MCF 10A (cell line): ENCODE measurements around the gene RADX. TPM values are rescaled to one million over a fixed set of nuclear protein-coding genes. Genes with fewer than 3 reads are reported as not detected.
"Not testable (repeated sequence)": the region's sequence is repeated elsewhere in the genome, so short reads cannot be mapped to it uniquely, and the experiment has no call there.

Experiments used
- BruUV-seq: library from RNA; stranded (reverse); fragments of 400-500 nt; replicated peaks from 2 replicates; lab custom pipeline; 2021; lab: Mats Ljungman, UMichigan
- CTCF ChIA-PET: fragments of 300-600 bp; sonication (Branson Sonifier 250); formaldehyde crosslinking; extraction: SDS; loops from one replicate; lab custom pipeline; 2021; ENCODE audit warnings: antibody characterized with exemption, inconsistent platforms; lab: Yijun Ruan, JAX
- POLR2A ChIA-PET: fragments of 300-600, 350-650 bp; sonication (Branson Sonifier 250); formaldehyde crosslinking; extraction: SDS; loops from one replicate; lab custom pipeline; 2020; ENCODE audit warnings: antibody characterized with exemption, inconsistent platforms; lab: Yijun Ruan, JAX
- DNase-seq: peaks from one replicate; pipeline ENCODE4 v3.0.0-alpha.2; 2018; ENCODE audit not compliant: unreplicated experiment
- H3K27ac Mint-ChIP-seq: one replicate; pipeline ENCODE4 v1.8.0; 2022; ENCODE audit warnings: mild to moderate bottlenecking, low read depth, mixed read lengths; ENCODE audit not compliant: unreplicated experiment
- H3K27me3 Mint-ChIP-seq: one replicate; pipeline ENCODE4 v1.8.0; 2022; ENCODE audit warnings: mixed read lengths; ENCODE audit not compliant: insufficient read depth, unreplicated experiment
- H3K36me3 Mint-ChIP-seq: one replicate; pipeline ENCODE4 v1.8.0; 2022; ENCODE audit warnings: mild to moderate bottlenecking, moderate library complexity, mixed read lengths; ENCODE audit not compliant: insufficient read depth, unreplicated experiment
- H3K4me1 Mint-ChIP-seq: one replicate; pipeline ENCODE4 v1.8.0; 2022; ENCODE audit warnings: mixed read lengths; ENCODE audit not compliant: insufficient read depth, unreplicated experiment
- H3K4me3 Mint-ChIP-seq: one replicate; pipeline ENCODE4 v1.8.0; 2022; ENCODE audit warnings: mild to moderate bottlenecking, moderate library complexity, mixed read lengths; ENCODE audit not compliant: unreplicated experiment
- H3K9me3 Mint-ChIP-seq: one replicate; pipeline ENCODE4 v1.8.0; 2022; ENCODE audit warnings: mixed read lengths; ENCODE audit not compliant: unreplicated experiment
- intact Hi-C: fragments of 100-400 bp; cut with micrococcal nuclease; formaldehyde crosslinking; loops from 2 replicates; pipeline ENCODE4 v1.14.1; 2022
- total RNA-seq: library from RNA; stranded (reverse); gene quantifications from 2 replicates; pipeline ENCODE4 v1.2.3, GENCODE V29; 2022
- TF ChIP-seq, protein P1 (sequence below): fragments of 200-600 bp; IDR thresholded peaks from one replicate; pipeline ENCODE4 v1.8.0; 2022; ENCODE audit warnings: antibody characterized with exemption, mild to moderate bottlenecking; ENCODE audit not compliant: unreplicated experiment

The RADX gene
- total RNA-seq, 1 experiment from 2014 or later, result 2.2 TPM

GRCh38 chrX:106631615-106632014, 19.8 kb downstream of the RADX start:
- ChIA-PET CTCF (no interaction called here), POLR2A (no interaction called here)
- no peak overlapping the region for H3K4me3 Mint-ChIP-seq
- H3K4me1 Mint-ChIP-seq, result no peaks in the 10 kb centered on the region
- no peaks in the 10 kb centered on the region for H3K9me3 Mint-ChIP-seq
- no peaks in the 10 kb centered on the region for H3K36me3 Mint-ChIP-seq
- H3K27me3 Mint-ChIP-seq, result peaks cover 24% of the 10 kb centered on the region
- DNase-seq, result no peak
- intact Hi-C loops, result no loop called here
- TF ChIP-seq, protein P1, sequence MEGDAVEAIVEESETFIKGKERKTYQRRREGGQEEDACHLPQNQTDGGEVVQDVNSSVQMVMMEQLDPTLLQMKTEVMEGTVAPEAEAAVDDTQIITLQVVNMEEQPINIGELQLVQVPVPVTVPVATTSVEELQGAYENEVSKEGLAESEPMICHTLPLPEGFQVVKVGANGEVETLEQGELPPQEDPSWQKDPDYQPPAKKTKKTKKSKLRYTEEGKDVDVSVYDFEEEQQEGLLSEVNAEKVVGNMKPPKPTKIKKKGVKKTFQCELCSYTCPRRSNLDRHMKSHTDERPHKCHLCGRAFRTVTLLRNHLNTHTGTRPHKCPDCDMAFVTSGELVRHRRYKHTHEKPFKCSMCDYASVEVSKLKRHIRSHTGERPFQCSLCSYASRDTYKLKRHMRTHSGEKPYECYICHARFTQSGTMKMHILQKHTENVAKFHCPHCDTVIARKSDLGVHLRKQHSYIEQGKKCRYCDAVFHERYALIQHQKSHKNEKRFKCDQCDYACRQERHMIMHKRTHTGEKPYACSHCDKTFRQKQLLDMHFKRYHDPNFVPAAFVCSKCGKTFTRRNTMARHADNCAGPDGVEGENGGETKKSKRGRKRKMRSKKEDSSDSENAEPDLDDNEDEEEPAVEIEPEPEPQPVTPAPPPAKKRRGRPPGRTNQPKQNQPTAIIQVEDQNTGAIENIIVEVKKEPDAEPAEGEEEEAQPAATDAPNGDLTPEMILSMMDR, result no peak
- no peak overlapping the region for H3K27ac Mint-ChIP-seq
- BruUV-seq, result no TSS peak

DNA sequence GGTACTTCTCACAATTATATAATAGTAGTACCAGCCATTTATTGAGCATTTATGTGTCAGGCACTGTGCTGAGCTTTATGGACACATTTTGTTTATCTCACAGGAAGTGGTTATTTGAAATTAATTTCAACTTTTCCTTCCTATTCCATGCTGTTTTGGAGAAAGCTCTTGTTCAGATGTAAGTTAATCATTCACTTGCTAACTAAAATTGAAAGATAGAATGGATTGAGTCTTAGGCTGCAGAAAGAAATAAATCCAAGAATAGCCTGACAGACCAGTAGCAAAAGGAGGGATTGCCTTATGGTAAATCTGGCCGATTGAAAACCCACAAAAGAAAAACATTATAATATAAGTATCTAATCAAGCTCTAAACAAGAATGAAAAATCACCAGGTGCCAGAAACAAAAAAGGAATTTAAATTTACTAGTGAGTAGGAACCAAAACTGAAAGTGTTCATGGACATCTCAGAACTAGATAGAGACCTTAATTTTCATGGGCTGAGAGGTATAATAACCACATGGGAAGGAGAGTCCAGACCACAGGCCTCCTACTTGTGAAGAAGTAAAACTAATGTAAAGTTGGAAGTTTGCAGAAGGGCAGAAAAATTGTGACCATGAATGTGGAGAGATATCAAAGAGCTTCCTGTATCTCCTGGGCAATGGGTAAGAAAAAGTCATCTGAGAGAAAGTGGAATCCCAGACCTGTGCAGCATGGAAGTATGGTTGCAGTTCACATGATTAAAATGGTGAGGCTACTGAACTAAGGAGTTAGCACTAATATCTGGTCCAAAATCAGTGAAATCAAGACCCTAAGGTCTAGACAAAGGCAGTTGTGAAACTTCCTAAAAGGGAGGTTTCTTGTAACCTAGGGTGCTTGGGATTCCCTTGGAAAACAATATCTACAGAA, 38.0 kb downstream of the RADX start:
- Mint-ChIP-seq H3K4me1 (no peaks in the 10 kb centered on the region), H3K27ac (no peak overlapping the region), H3K9me3 (no peaks in the 10 kb centered on the region), H3K36me3 (no peaks in the 10 kb centered on the region), H3K27me3 (peaks cover 58% of the 10 kb centered on the region), H3K4me3 (no peak overlapping the region)
- BruUV-seq, result no TSS peak
- intact Hi-C loops, result no loop called here
- TF ChIP-seq, protein P1, result no peak
- no peak for DNase-seq
- CTCF ChIA-PET, result no interaction called here
- POLR2A ChIA-PET, result interaction anchor here (0.6 to 2.2 kb wide), 2 partner anchors 30 to 157 kb away, joined by 4 read pairs; no protein-coding TSS in a partner anchor

DNA sequence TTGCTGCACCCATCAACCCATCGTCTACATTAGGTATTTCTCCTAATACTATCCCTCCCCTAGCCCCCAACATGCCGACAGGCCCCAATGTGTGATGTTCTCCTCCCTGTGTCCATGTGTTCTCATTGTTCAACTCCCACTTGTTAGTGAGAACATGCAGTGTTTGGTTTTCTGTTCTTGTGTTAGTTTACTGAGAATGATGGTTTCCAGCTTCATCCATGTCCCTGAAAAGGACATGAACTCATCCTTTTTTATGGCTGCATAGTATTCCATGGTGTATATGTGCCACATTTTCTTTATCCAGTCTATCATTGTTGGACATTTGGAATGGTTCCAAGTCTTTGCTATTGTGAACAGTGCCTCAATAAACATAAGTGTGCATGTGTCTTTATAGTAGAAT, 41.8 kb downstream of the RADX start:
- POLR2A ChIA-PET, H3K4me3 Mint-ChIP-seq, BruUV-seq, H3K27ac Mint-ChIP-seq, CTCF ChIA-PET, H3K9me3 Mint-ChIP-seq, intact Hi-C loops, DNase-seq, H3K4me1 Mint-ChIP-seq, H3K36me3 Mint-ChIP-seq: not testable (repeated sequence)
- H3K27me3 Mint-ChIP-seq, result peaks cover 33% of the 10 kb centered on the region

DNA sequence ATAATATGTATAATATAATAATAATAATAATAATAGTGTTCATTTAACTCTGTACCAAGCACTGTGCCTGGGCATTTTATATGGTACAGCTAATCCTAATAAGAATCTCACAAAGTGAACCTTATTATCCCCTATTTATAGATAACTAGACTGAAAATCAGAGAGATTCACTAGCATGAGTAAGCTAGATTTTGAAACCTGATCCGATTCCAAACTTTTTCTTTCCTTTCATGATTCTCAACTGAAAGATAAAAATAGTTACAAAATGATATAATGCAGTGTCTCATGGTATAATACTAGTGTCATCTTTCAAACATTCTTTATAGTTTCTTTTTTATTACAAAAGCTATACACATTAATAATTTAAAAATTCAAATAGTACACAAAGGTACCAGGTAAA, 58.9 kb downstream of the RADX start:
- Mint-ChIP-seq H3K4me1 (peaks cover 7% of the 10 kb centered on the region), H3K4me3 (no peak overlapping the region), H3K27ac (no peak overlapping the region), H3K9me3 (no peaks in the 10 kb centered on the region), H3K27me3 (peaks cover 46% of the 10 kb centered on the region), H3K36me3 (peaks cover 6% of the 10 kb centered on the region)
- intact Hi-C loops, result no loop called here
- BruUV-seq, result no TSS peak
- CTCF ChIA-PET, result interaction anchor here (0.6 to 2.2 kb wide), 3 partner anchors 10 to 272 kb away, joined by 3 to 7 read pairs (median 3); no protein-coding TSS in a partner anchor
- TF ChIP-seq, protein P1, result no peak
- POLR2A ChIA-PET, result interaction anchor here (0.6 to 2.6 kb wide), 2 partner anchors 14 to 1637 kb away, joined by 3 to 14 read pairs; no protein-coding TSS in a partner anchor
- DNase-seq, result no peak
